CD8-positive, alpha-beta memory T cell (primary cell): ENCODE data around the gene TOLLIP. TPM values are rescaled to one million over a fixed set of nuclear protein-coding genes. Genes with fewer than 3 reads are reported as not detected.
"Not testable (repeated sequence)": the region's sequence is repeated elsewhere in the genome, so short reads cannot be mapped to it uniquely, and the experiment has no call there.

Experiments used
- CTCF ChIA-PET: fragments of 350-600 bp; sonication (Branson Sonifier 250); formaldehyde crosslinking; loops from one replicate; lab custom pipeline; 2021; ENCODE audit warnings: antibody characterized with exemption; lab: Charles Lee
- POLR2A ChIA-PET: fragments of 350-600 bp; sonication (Branson Sonifier 250); formaldehyde crosslinking; loops from one replicate; lab custom pipeline; 2021; ENCODE audit warnings: antibody characterized with exemption; lab: Charles Lee
- DNase-seq, 5 donors: peaks; one replicate each; pipeline versions ENCODE4 v3.0.0 to v3.0.0-alpha.2; 2020 to 2022; ENCODE audit warnings: mixed read lengths in 1 of 5
- H3K27ac ChIP-seq: one replicate; pipeline ENCODE4 v1.7.0; 2013; ENCODE audit warnings: low read depth, mild to moderate bottlenecking, low read length, moderate library complexity
- H3K27me3 ChIP-seq: 2 replicates; pipeline ENCODE4 v1.7.0; 2013; ENCODE audit warnings: low read length, mild to moderate bottlenecking; ENCODE audit not compliant: insufficient read depth, poor library complexity, severe bottlenecking
- H3K36me3 ChIP-seq: 2 replicates; pipeline ENCODE4 v1.7.0; 2013; ENCODE audit warnings: mild to moderate bottlenecking, low read length, moderate library complexity; ENCODE audit not compliant: insufficient read depth
- H3K4me1 ChIP-seq: 2 replicates; pipeline ENCODE4 v1.7.0; 2013; ENCODE audit warnings: mild to moderate bottlenecking, low read length, moderate library complexity; ENCODE audit not compliant: insufficient read depth
- H3K4me3 ChIP-seq: 2 replicates; pipeline ENCODE4 v1.7.0; 2013; ENCODE audit warnings: mild to moderate bottlenecking, low read length
- H3K9me3 ChIP-seq: 2 replicates; pipeline ENCODE4 v1.7.0; 2013; ENCODE audit warnings: mild to moderate bottlenecking, low read length
- H3K27ac Mint-ChIP-seq, 8 donors: one replicate each; pipeline ENCODE4 v1.8.0; 2020 to 2021; ENCODE audit warnings: mixed read lengths in 8 of 8, mild to moderate bottlenecking in 6 of 8, inconsistent platforms in 3 of 8, moderate library complexity in 3 of 8
- H3K27me3 Mint-ChIP-seq, 2 donors: one replicate each; pipeline ENCODE4 v1.8.0; 2020 to 2021; ENCODE audit warnings: mixed read lengths in 2 of 2, mild to moderate bottlenecking in 1 of 2, moderate library complexity in 1 of 2
- H3K36me3 Mint-ChIP-seq, 3 donors: one replicate each; pipeline ENCODE4 v1.8.0; 2020 to 2021; ENCODE audit warnings: mixed read lengths in 3 of 3, inconsistent platforms in 1 of 3, mild to moderate bottlenecking in 1 of 3
- H3K4me1 Mint-ChIP-seq, 3 donors: one replicate each; pipeline ENCODE4 v1.8.0; 2020 to 2021; ENCODE audit warnings: mixed read lengths in 3 of 3, inconsistent platforms in 1 of 3, mild to moderate bottlenecking in 1 of 3
- H3K4me3 Mint-ChIP-seq, 7 donors: one replicate each; pipeline ENCODE4 v1.8.0; 2020 to 2021; ENCODE audit warnings: mixed read lengths in 7 of 7, mild to moderate bottlenecking in 6 of 7, moderate library complexity in 4 of 7, inconsistent platforms in 2 of 7
- H3K9me3 Mint-ChIP-seq, 5 donors: one replicate each; pipeline ENCODE4 v1.8.0; 2020 to 2022; ENCODE audit warnings: mixed read lengths in 5 of 5, mild to moderate bottlenecking in 3 of 5, moderate library complexity in 2 of 5, inconsistent platforms in 1 of 5
- polyA plus RNA-seq: library from polyadenylated mRNA; unstranded; fragments of 300-500 nt; fragmentation: Illumina TruSeq; gene quantifications from one replicate; pipeline ENCODE4 v1.2.3, GENCODE V29; 2021
- total RNA-seq, 2 experiments: library from RNA; stranded (reverse); gene quantifications; one replicate each; pipeline ENCODE4 v1.2.3, GENCODE V29; 2021

TOLLIP gene
- total and polyA plus RNA-seq, 3 experiments from 2014 or later: 31.1 to 41.8 (median 36.3) TPM

GRCh38 chr11:1346669-1347390, 37.4 kb upstream of the TOLLIP start:
- no peaks in the 10 kb centered on the region for H3K4me1 Mint-ChIP-seq
- Histone ChIP-seq H3K4me3 (no peak overlapping the region), H3K4me1 (no peaks in the 10 kb centered on the region), H3K9me3 (no peaks in the 10 kb centered on the region), H3K36me3 (no peaks in the 10 kb centered on the region), H3K27me3 (no peaks in the 10 kb centered on the region), H3K27ac (no peak overlapping the region)
- POLR2A ChIA-PET: no interaction called here
- no peak overlapping the region for H3K4me3 Mint-ChIP-seq
- no peaks in the 10 kb centered on the region for H3K9me3 Mint-ChIP-seq
- no peak overlapping the region for H3K27ac Mint-ChIP-seq
- no peaks in the 10 kb centered on the region for H3K27me3 Mint-ChIP-seq
- CTCF ChIA-PET: no interaction called here
- no peak for DNase-seq
- H3K36me3 Mint-ChIP-seq: no peaks in the 10 kb centered on the region

- Mint-ChIP-seq H3K4me1 (no peaks in the 10 kb centered on the region), H3K36me3 (no peaks in the 10 kb centered on the region), H3K27me3 (no peaks in the 10 kb centered on the region), H3K9me3 (no peaks in the 10 kb centered on the region), H3K4me3 (no peak overlapping the region), H3K27ac (peak overlapping the region in 2 of 8 donors; percentile 36 to 74)
- H3K4me3 ChIP-seq: no peak overlapping the region
- no peak overlapping the region for H3K27ac ChIP-seq
- CTCF ChIA-PET: no interaction called here
- no peaks in the 10 kb centered on the region for H3K9me3 ChIP-seq
- H3K4me1 ChIP-seq: no peaks in the 10 kb centered on the region
- DNase-seq: no peak
- H3K36me3 ChIP-seq: no peaks in the 10 kb centered on the region
- POLR2A ChIA-PET: no interaction called here
- H3K27me3 ChIP-seq: no peaks in the 10 kb centered on the region
Observed at GRCh38 chr11:1345737-1346513, 36.5 kb upstream of the TOLLIP start.

GRCh38 chr11:1344056-1344635, 34.7 kb upstream of the TOLLIP start:
- no peak overlapping the region for H3K27ac ChIP-seq
- DNase-seq: no peak
- no peaks in the 10 kb centered on the region for H3K4me1 ChIP-seq
- H3K27me3 ChIP-seq: no peaks in the 10 kb centered on the region
- ChIA-PET CTCF (no interaction called here), POLR2A (no interaction called here)
- Mint-ChIP-seq H3K9me3 (no peaks in the 10 kb centered on the region), H3K4me3 (no peak overlapping the region), H3K4me1 (no peaks in the 10 kb centered on the region), H3K36me3 (no peaks in the 10 kb centered on the region), H3K27me3 (no peaks in the 10 kb centered on the region), H3K27ac (no peak overlapping the region)
- H3K9me3 ChIP-seq: no peaks in the 10 kb centered on the region
- no peaks in the 10 kb centered on the region for H3K36me3 ChIP-seq
- H3K4me3 ChIP-seq: no peak overlapping the region

GRCh38 chr11:1343391-1344055, 34.1 kb upstream of the TOLLIP start:
- no peaks in the 10 kb centered on the region for H3K36me3 ChIP-seq
- Mint-ChIP-seq H3K4me3 (no peak overlapping the region), H3K27ac (no peak overlapping the region), H3K4me1 (peaks cover 0 to under 1% (median 0%) of the 10 kb centered on the region in 3 donors), H3K9me3 (peaks cover 0 to under 1% (median 0%) of the 10 kb centered on the region in 5 donors), H3K36me3 (no peaks in the 10 kb centered on the region), H3K27me3 (no peaks in the 10 kb centered on the region)
- H3K27ac ChIP-seq: no peak overlapping the region
- ChIA-PET POLR2A (interaction anchor here (0.5 kb wide), 1 partner anchor 12 kb away, joined by 5 read pairs; no protein-coding TSS in a partner anchor), CTCF (no interaction called here)
- H3K9me3 ChIP-seq: peaks cover 4% of the 10 kb centered on the region
- no peak for DNase-seq
- H3K4me1 ChIP-seq: no peaks in the 10 kb centered on the region
- no peak overlapping the region for H3K4me3 ChIP-seq
- no peaks in the 10 kb centered on the region for H3K27me3 ChIP-seq

GRCh38 chr11:1342946-1343345, 33.5 kb upstream of the TOLLIP start:
- no peaks in the 10 kb centered on the region for H3K36me3 Mint-ChIP-seq
- H3K9me3 Mint-ChIP-seq: peaks cover under 1 to 7% (median 6%) of the 10 kb centered on the region in 5 donors
- H3K27me3 Mint-ChIP-seq: peaks cover 0 to 1% of the 10 kb centered on the region in 2 donors
- no peak for DNase-seq
- peaks cover 10% of the 10 kb centered on the region for H3K9me3 ChIP-seq
- H3K4me1 Mint-ChIP-seq: peaks cover 1 to 7% (median 3%) of the 10 kb centered on the region in 3 donors
- POLR2A ChIA-PET: interaction anchor here (0.5 kb wide), 1 partner anchor 11 kb away, joined by 5 read pairs; no protein-coding TSS in a partner anchor
- H3K36me3 ChIP-seq: no peaks in the 10 kb centered on the region
- no peak overlapping the region for H3K4me3 Mint-ChIP-seq
- no peak overlapping the region for H3K27ac Mint-ChIP-seq
- no peaks in the 10 kb centered on the region for H3K27me3 ChIP-seq
- H3K4me1 ChIP-seq: no peaks in the 10 kb centered on the region
- CTCF ChIA-PET: no interaction called here
- H3K27ac ChIP-seq: no peak overlapping the region
- H3K4me3 ChIP-seq: no peak overlapping the region

- CTCF ChIA-PET: no interaction called here
Observed at GRCh38 chr11:1341928-1342524, 32.6 kb upstream of the TOLLIP start.

GRCh38 chr11:1341226-1341625, 31.8 kb upstream of the TOLLIP start:
- H3K27ac Mint-ChIP-seq, H3K36me3 ChIP-seq, H3K36me3 Mint-ChIP-seq, H3K27me3 Mint-ChIP-seq, H3K4me3 ChIP-seq, H3K27ac ChIP-seq, CTCF ChIA-PET, H3K4me3 Mint-ChIP-seq, DNase-seq, H3K4me1 Mint-ChIP-seq, H3K9me3 Mint-ChIP-seq, H3K4me1 ChIP-seq, H3K27me3 ChIP-seq, POLR2A ChIA-PET: not testable (repeated sequence)
- peaks cover 13% of the 10 kb centered on the region for H3K9me3 ChIP-seq

More at GRCh38 chr11:1341928-1342524, 32.6 kb upstream of the TOLLIP start:
- Mint-ChIP-seq H3K36me3 (no peaks in the 10 kb centered on the region), H3K27me3 (peaks cover 0 to 1% of the 10 kb centered on the region in 2 donors), H3K27ac (no peak overlapping the region), H3K4me3 (no peak overlapping the region), H3K9me3 (peaks cover 4 to 9% (median 9%) of the 10 kb centered on the region in 5 donors), H3K4me1 (peaks cover 5 to 10% (median 6%) of the 10 kb centered on the region in 3 donors)
- no peaks in the 10 kb centered on the region for H3K36me3 ChIP-seq
- H3K9me3 ChIP-seq: peaks cover 13% of the 10 kb centered on the region
- H3K4me1 ChIP-seq: no peaks in the 10 kb centered on the region
- no peak for DNase-seq
- H3K27ac ChIP-seq: no peak overlapping the region
- no peak overlapping the region for H3K4me3 ChIP-seq
- no peaks in the 10 kb centered on the region for H3K27me3 ChIP-seq
- POLR2A ChIA-PET: no interaction called here
